Measurements from ENCODE around the gene ZCCHC14. TPM values are rescaled to one million over a fixed set of nuclear protein-coding genes. Genes with fewer than 3 reads are reported as not detected.
A peak's percentile ranks its signal among the peaks of the same experiment; 100 is the strongest.

The ZCCHC14 gene
- total RNA-seq, 1 donor from 2014 or later, result 15.9 TPM

- Histone ChIP-seq H3K4me1 (peaks cover 80% of the 10 kb centered on the region), H3K36me3 (no peaks in the 10 kb centered on the region), H3K27ac (replicated peaks) (peak overlapping the region; percentile 82), H3K4me3 (peak overlapping the region; percentile 23), H3K9me3 (replicated peaks) (no peaks in the 10 kb centered on the region), H3K27me3 (ENCODE audit: low read depth) (no peaks in the 10 kb centered on the region)
- TF ChIP-seq CTCF (IDR thresholded peaks at IDR 0.05; ENCODE audit: borderline replicate concordance), result no peak
- intact Hi-C loops (cut with micrococcal nuclease), result no loop called here
- DNase-seq, result no peak
Measured at GRCh38 chr16:87375426-87376135, 117.2 kb downstream of the ZCCHC14 start.

- Histone ChIP-seq H3K27ac (replicated peaks) (no peak overlapping the region), H3K4me1 (peaks cover 80% of the 10 kb centered on the region), H3K4me3 (no peak overlapping the region), H3K27me3 (ENCODE audit: low read depth) (no peaks in the 10 kb centered on the region), H3K9me3 (replicated peaks) (no peaks in the 10 kb centered on the region), H3K36me3 (no peaks in the 10 kb centered on the region)
- intact Hi-C loops (cut with micrococcal nuclease), result no loop called here
- no peak for TF ChIP-seq CTCF (IDR thresholded peaks at IDR 0.05; ENCODE audit: borderline replicate concordance)
- DNase-seq, result no peak
Measured at GRCh38 chr16:87374313-87374712, 118.5 kb downstream of the ZCCHC14 start.

GRCh38 chr16:87372305-87372704 is 120.5 kb downstream of the ZCCHC14 start:
- Histone ChIP-seq H3K4me1 (peaks cover 91% of the 10 kb centered on the region), H3K27me3 (ENCODE audit: low read depth) (no peaks in the 10 kb centered on the region), H3K36me3 (no peaks in the 10 kb centered on the region), H3K27ac (replicated peaks) (no peak overlapping the region), H3K9me3 (replicated peaks) (no peaks in the 10 kb centered on the region), H3K4me3 (no peak overlapping the region)
- intact Hi-C loops (cut with micrococcal nuclease), result no loop called here
- no peak for TF ChIP-seq CTCF (IDR thresholded peaks at IDR 0.05; ENCODE audit: borderline replicate concordance)
- no peak for DNase-seq

- no peak for TF ChIP-seq CTCF (IDR thresholded peaks at IDR 0.05; ENCODE audit: borderline replicate concordance)
- H3K4me1 ChIP-seq, result peaks cover 89% of the 10 kb centered on the region
- H3K27ac ChIP-seq (replicated peaks), result peak overlapping the region; percentile 59
- H3K27me3 ChIP-seq (ENCODE audit: low read depth), result no peaks in the 10 kb centered on the region
- DNase-seq, result no peak
- no peak overlapping the region for H3K4me3 ChIP-seq
- intact Hi-C loops (cut with micrococcal nuclease), result no loop called here
- no peaks in the 10 kb centered on the region for H3K36me3 ChIP-seq
- H3K9me3 ChIP-seq (replicated peaks), result no peaks in the 10 kb centered on the region
Measured at GRCh38 chr16:87371261-87371866, 121.5 kb downstream of the ZCCHC14 start.

- TF ChIP-seq CTCF (IDR thresholded peaks at IDR 0.05; ENCODE audit: borderline replicate concordance), result peak; percentile 17
- Histone ChIP-seq H3K4me1 (peaks cover 84% of the 10 kb centered on the region), H3K9me3 (replicated peaks) (no peaks in the 10 kb centered on the region), H3K4me3 (no peak overlapping the region), H3K27ac (replicated peaks) (peak overlapping the region; percentile 59), H3K27me3 (ENCODE audit: low read depth) (no peaks in the 10 kb centered on the region), H3K36me3 (peaks cover 4% of the 10 kb centered on the region)
- intact Hi-C loops (cut with micrococcal nuclease), result no loop called here
- DNase-seq, result peak; percentile 50
Measured at GRCh38 chr16:87369796-87370719, 122.8 kb downstream of the ZCCHC14 start.
